Esophagus muscularis mucosa (tissue), 4 donors: ENCODE data around the gene FTO. TPM values are rescaled to one million over a fixed set of nuclear protein-coding genes. Genes with fewer than 3 reads are reported as not detected.

ENCODE experiments used
- DNase-seq: peaks from one replicate; pipeline ENCODE4 v3.0.0-alpha.2; 2017; ENCODE audit errors: extremely low spot score
- H3K27ac ChIP-seq, 4 donors: fragments of 200-600 bp; sonication (generic); replicated peaks in 1 of 4; 1 replicate in 3 of 4; 2 replicates in 1 of 4; pipeline ENCODE4 v1.5.1; 2016 to 2019; ENCODE audit warnings: mild to moderate bottlenecking in 1 of 4
- H3K27me3 ChIP-seq, 4 donors: fragments of 200-600 bp; sonication (generic); one replicate each; pipeline versions ENCODE4 v1.5.1 to v1.6.0; 2016 to 2019
- H3K36me3 ChIP-seq, 4 donors: fragments of 200-600 bp; sonication (generic); one replicate each; pipeline ENCODE4 v1.5.1; 2016 to 2019
- H3K4me1 ChIP-seq, 4 donors: fragments of 200-600 bp; sonication (generic); one replicate each; pipeline ENCODE4 v1.5.1; 2016 to 2019
- H3K4me3 ChIP-seq, 4 donors: fragments of 200-600 bp; sonication (generic); 1 replicate in 2 of 4; 2 replicates in 2 of 4; pipeline ENCODE4 v1.5.1; 2016 to 2019; ENCODE audit warnings: mild to moderate bottlenecking in 4 of 4, moderate library complexity in 1 of 4
- H3K9me3 ChIP-seq, 4 donors: fragments of 200-600 bp; sonication (generic); 1 replicate in 3 of 4; 2 replicates in 1 of 4; pipeline ENCODE4 v1.5.1; 2016 to 2019
- CTCF ChIP-seq, 3 experiments: fragments of 200-600 bp in 2 of 3; fragments of 450-650 bp in 1 of 3; sonication (generic) in 2 of 3; IDR thresholded peaks; one replicate each; pipeline ENCODE4 v1.5.1; 2017 to 2019; ENCODE audit warnings: antibody characterized with exemption in 3 of 3, mild to moderate bottlenecking in 2 of 3, moderate library complexity in 1 of 3
- EP300 ChIP-seq: sonication (generic); formaldehyde crosslinking; IDR thresholded peaks from one replicate; pipeline ENCODE4 v1.6.1; 2017; ENCODE audit warnings: antibody characterized with exemption
- POLR2A ChIP-seq: fragments of 450-650 bp; IDR thresholded peaks from one replicate; pipeline ENCODE4 v1.6.1; 2017; ENCODE audit warnings: antibody characterized with exemption, moderate library complexity, mild to moderate bottlenecking, low read depth
- POLR2AphosphoS5 ChIP-seq, 2 donors: sonication (generic); formaldehyde crosslinking; IDR thresholded peaks; one replicate each; pipeline ENCODE4 v1.6.1; 2017; ENCODE audit warnings: antibody characterized with exemption in 2 of 2
- whole genome bisulfite sequencing: methylation state at CpG from one replicate; pipeline ENCODE4 v1.1.5; 2018; 5-methylcytosine and 5-hydroxymethylcytosine counted together
- intact Hi-C: fragments of 100-400 bp; cut with DNase I; formaldehyde crosslinking; loops from one replicate; pipeline ENCODE4 v1.15.1; 2023
- total RNA-seq, 4 donors: library from RNA; depleted of rRNA; stranded (reverse); fragments of >200 nt; gene quantifications; one replicate each; pipeline versions ENCODE4 v1.1.0 to v1.2.1, GENCODE V29; 2016

Gene FTO
- total RNA-seq, 4 donors from 2014 or later: 101 to 121 (median 112) TPM

GRCh38 chr16:53775106-53775820, 71.3 kb downstream of the FTO start:
- no peaks in the 10 kb centered on the region for H3K36me3 ChIP-seq
- peaks cover 16 to 80% (median 67%) of the 10 kb centered on the region in 4 donors for H3K4me1 ChIP-seq
- no peaks in the 10 kb centered on the region for H3K27me3 ChIP-seq
- no peak overlapping the region for H3K27ac ChIP-seq
- intact Hi-C loops: loop anchor here (10.0 kb wide), 1 partner anchor 510 kb away; the partner anchor contains the start of gene IRX3
- TF ChIP-seq EP300 (no peak), POLR2A (no peak), POLR2AphosphoS5 (IDR thresholded peaks at IDR 0.05) (no peak), CTCF (IDR thresholded peaks at IDR 0.05) (no peak)
- H3K9me3 ChIP-seq: no peaks in the 10 kb centered on the region
- whole genome bisulfite sequencing: 90% methylated on average over 2 of the region's 2 CpGs
- no peak for DNase-seq
- no peak overlapping the region for H3K4me3 ChIP-seq

GRCh38 chr16:53775821-53776431, 72.0 kb downstream of the FTO start:
- Histone ChIP-seq H3K27me3 (no peaks in the 10 kb centered on the region), H3K9me3 (no peaks in the 10 kb centered on the region), H3K27ac (peak overlapping the region in 1 of 4 donors; percentile 6), H3K36me3 (no peaks in the 10 kb centered on the region), H3K4me3 (no peak overlapping the region), H3K4me1 (peaks cover 16 to 75% (median 66%) of the 10 kb centered on the region in 4 donors)
- no peak for TF ChIP-seq CTCF (IDR thresholded peaks at IDR 0.05)
- TF ChIP-seq EP300: no peak
- no peak for TF ChIP-seq POLR2AphosphoS5 (IDR thresholded peaks at IDR 0.05)
- TF ChIP-seq POLR2A: no peak
- 68% methylated on average over 7 of the region's 7 CpGs for WGBS
- intact Hi-C loops: loop anchor here (10.0 kb wide), 1 partner anchor 509 kb away; the partner anchor contains the start of gene IRX3
- DNase-seq: no peak

GRCh38 chr16:53779186-53779585, 75.2 kb downstream of the FTO start:
- TF ChIP-seq POLR2AphosphoS5 (IDR thresholded peaks at IDR 0.05) (no peak), CTCF (IDR thresholded peaks at IDR 0.05) (no peak), POLR2A (no peak), EP300 (no peak)
- Histone ChIP-seq H3K36me3 (no peaks in the 10 kb centered on the region), H3K4me3 (no peak overlapping the region), H3K9me3 (no peaks in the 10 kb centered on the region), H3K27me3 (no peaks in the 10 kb centered on the region), H3K4me1 (peaks cover 16 to 65% (median 41%) of the 10 kb centered on the region in 4 donors), H3K27ac (no peak overlapping the region)
- DNase-seq: no peak
- WGBS: 87% methylated on average over 3 of the region's 3 CpGs
- intact Hi-C loops: loop anchor here (10.0 kb wide), 1 partner anchor 506 kb away; the partner anchor contains the start of gene IRX3

GRCh38 chr16:53780051-53780450, 76.1 kb downstream of the FTO start:
- Histone ChIP-seq H3K9me3 (no peaks in the 10 kb centered on the region), H3K4me1 (peaks cover 15 to 56% (median 39%) of the 10 kb centered on the region in 4 donors)
- intact Hi-C loops: no loop called here

More at GRCh38 chr16:53780051-53780450, 76.1 kb downstream of the FTO start:
- Histone ChIP-seq H3K4me3 (no peak overlapping the region), H3K27me3 (no peaks in the 10 kb centered on the region), H3K36me3 (no peaks in the 10 kb centered on the region), H3K27ac (no peak overlapping the region)
- 97% methylated on average over 3 of the region's 3 CpGs for WGBS
- DNase-seq: no peak
- TF ChIP-seq CTCF (IDR thresholded peaks at IDR 0.05): no peak
- TF ChIP-seq POLR2A: no peak
- TF ChIP-seq POLR2AphosphoS5 (IDR thresholded peaks at IDR 0.05): no peak
- TF ChIP-seq EP300: no peak
